ENCODE data around the gene ARHGAP26. TPM values are rescaled to one million over a fixed set of nuclear protein-coding genes. Genes with fewer than 3 reads are reported as not detected.

ARHGAP26 gene
- total RNA-seq: 4.4 and 6.8 TPM in 2 replicates
- 1.8 and 4.1 TPM in 2 replicates for polyA plus RNA-seq
- 1.5 and 5.3 TPM in 2 replicates for polyA plus RNA-seq (2012)
- polyA minus RNA-seq (ENCODE audit: low replicate concordance): 0.74 and 2.7 TPM in 2 replicates

GRCh38 chr5:142769793-142770649 is at the start of gene ARHGAP26:
Gene ARHGAP26 (plus strand): TSS chr5:142770377. CDS start chr5:142770762, 385 bp downstream.
- Histone ChIP-seq H3K27me3 (ENCODE audit: control insufficient read depth, insufficient read depth, low read length) (no peaks in the 10 kb centered on the region), H4K20me1 (ENCODE audit: control insufficient read depth, extremely low read depth, insufficient read depth, low read length) (no peaks in the 10 kb centered on the region), H2AFZ (ENCODE audit: low read length) (peak within 1 kb of the TSS; percentile 96), H3K27ac (ENCODE audit: insufficient read depth, low read length) (no peak within 1 kb of the TSS), H3K9me3 (ENCODE audit: control insufficient read depth, insufficient read depth, low read depth, low read length) (no peaks in the 10 kb centered on the region), H3K36me3 (ENCODE audit: control insufficient read depth, insufficient read depth, low read length) (no peaks in the 10 kb centered on the region), H3K79me2 (ENCODE audit: control insufficient read depth, insufficient read depth, low read length) (no peaks in the 10 kb centered on the region), H3K4me3 (replicated peaks in 1 of 4; ENCODE audit: control extremely low read depth in 1 of 4, insufficient read depth in 1 of 4, low read depth in 3 of 4, low read length in 4 of 4) (peak within 1 kb of the TSS; percentile 56 to 86 (median 82)), H3K4me1 (ENCODE audit: control insufficient read depth, extremely low read depth, insufficient read depth, low read length) (peaks cover 2% of the 10 kb centered on the region), H3K9ac (ENCODE audit: insufficient read depth, low read length) (peak within 1 kb of the TSS; percentile 63), H3K4me2 (ENCODE audit: extremely low read depth, insufficient read depth, low read length) (peak within 1 kb of the TSS; percentile 97)
- TF ChIP-seq CTCF (conservative IDR thresholded peaks at IDR 0.05 in 1 of 2, IDR thresholded peaks at IDR 0.05 in 1 of 2; ENCODE audit: low read depth in 1 of 2, low read length in 2 of 2) (peak; percentile 21 to 28), EZH2 (IDR thresholded peaks at IDR 0.05; ENCODE audit: low read length, missing control alignments) (no peak)
- DNase-seq (ENCODE audit: low read depth in 2 of 2): peak; percentile 94 to 95

- H2AFZ ChIP-seq (ENCODE audit: low read length): no peak overlapping the region
- H3K4me3 ChIP-seq (replicated peaks in 1 of 4; ENCODE audit: control extremely low read depth in 1 of 4, insufficient read depth in 1 of 4, low read depth in 3 of 4, low read length in 4 of 4): no peak overlapping the region
- TF ChIP-seq CTCF (conservative IDR thresholded peaks at IDR 0.05 in 1 of 2, IDR thresholded peaks at IDR 0.05 in 1 of 2; ENCODE audit: low read depth in 1 of 2, low read length in 2 of 2): no peak
- TF ChIP-seq EZH2 (IDR thresholded peaks at IDR 0.05; ENCODE audit: low read length, missing control alignments): no peak
- peak; percentile 14 to 49 for DNase-seq (ENCODE audit: low read depth in 2 of 2)
- no peaks in the 10 kb centered on the region for H3K9me3 ChIP-seq (ENCODE audit: control insufficient read depth, insufficient read depth, low read depth, low read length)
- H3K27ac ChIP-seq (ENCODE audit: insufficient read depth, low read length): no peak overlapping the region
- H3K9ac ChIP-seq (ENCODE audit: insufficient read depth, low read length): no peak overlapping the region
- no peaks in the 10 kb centered on the region for H3K27me3 ChIP-seq (ENCODE audit: control insufficient read depth, insufficient read depth, low read length)
- no peaks in the 10 kb centered on the region for H4K20me1 ChIP-seq (ENCODE audit: control insufficient read depth, extremely low read depth, insufficient read depth, low read length)
- H3K4me1 ChIP-seq (ENCODE audit: control insufficient read depth, extremely low read depth, insufficient read depth, low read length): peaks cover 21% of the 10 kb centered on the region
- H3K79me2 ChIP-seq (ENCODE audit: control insufficient read depth, insufficient read depth, low read length): no peaks in the 10 kb centered on the region
- H3K36me3 ChIP-seq (ENCODE audit: control insufficient read depth, insufficient read depth, low read length): no peaks in the 10 kb centered on the region
- peak overlapping the region; percentile 44 for H3K4me2 ChIP-seq (ENCODE audit: extremely low read depth, insufficient read depth, low read length)
Measured at GRCh38 chr5:142720641-142721271, 49.4 kb upstream of the ARHGAP26 start.

- H4K20me1 ChIP-seq (ENCODE audit: control insufficient read depth, extremely low read depth, insufficient read depth, low read length): no peaks in the 10 kb centered on the region
- H3K4me1 ChIP-seq (ENCODE audit: control insufficient read depth, extremely low read depth, insufficient read depth, low read length): peaks cover 22% of the 10 kb centered on the region
- no peaks in the 10 kb centered on the region for H3K79me2 ChIP-seq (ENCODE audit: control insufficient read depth, insufficient read depth, low read length)
- H3K9ac ChIP-seq (ENCODE audit: insufficient read depth, low read length): no peak overlapping the region
- no peak for TF ChIP-seq EZH2 (IDR thresholded peaks at IDR 0.05; ENCODE audit: low read length, missing control alignments)
- no peak for TF ChIP-seq CTCF (conservative IDR thresholded peaks at IDR 0.05 in 1 of 2, IDR thresholded peaks at IDR 0.05 in 1 of 2; ENCODE audit: low read depth in 1 of 2, low read length in 2 of 2)
- H3K4me2 ChIP-seq (ENCODE audit: extremely low read depth, insufficient read depth, low read length): no peak overlapping the region
- DNase-seq (ENCODE audit: low read depth in 2 of 2): peak in 1 of 2 donors; percentile 60
- no peaks in the 10 kb centered on the region for H3K27me3 ChIP-seq (ENCODE audit: control insufficient read depth, insufficient read depth, low read length)
- H3K27ac ChIP-seq (ENCODE audit: insufficient read depth, low read length): no peak overlapping the region
- no peak overlapping the region for H2AFZ ChIP-seq (ENCODE audit: low read length)
- no peaks in the 10 kb centered on the region for H3K9me3 ChIP-seq (ENCODE audit: control insufficient read depth, insufficient read depth, low read depth, low read length)
- H3K4me3 ChIP-seq (replicated peaks in 1 of 4; ENCODE audit: control extremely low read depth in 1 of 4, insufficient read depth in 1 of 4, low read depth in 3 of 4, low read length in 4 of 4): no peak overlapping the region
- H3K36me3 ChIP-seq (ENCODE audit: control insufficient read depth, insufficient read depth, low read length): no peaks in the 10 kb centered on the region
Measured at GRCh38 chr5:142722146-142722545, 48.0 kb upstream of the ARHGAP26 start.
